Right atrium auricular region (tissue), 2 donors: Measurements from ENCODE around the gene ELP2. TPM values are rescaled to one million over a fixed set of nuclear protein-coding genes. Genes with fewer than 3 reads are reported as not detected.

Experiments
- DNase-seq: peaks from one replicate; pipeline ENCODE4 v3.0.0-alpha.2; 2019; ENCODE audit warnings: low spot score
- H3K27ac ChIP-seq, 2 donors: fragments of 200-600 bp; sonication (generic); 1 replicate in 1 of 2; 2 replicates in 1 of 2; pipeline ENCODE4 v1.5.1; 2016 to 2019
- H3K27me3 ChIP-seq, 2 donors: fragments of 200-600 bp; sonication (generic); one replicate each; pipeline versions ENCODE4 v1.5.1 to v1.6.0; 2017 to 2019
- H3K36me3 ChIP-seq: fragments of 200-600 bp; sonication (generic); one replicate; pipeline ENCODE4 v1.5.1; 2016
- H3K4me1 ChIP-seq, 2 donors: fragments of 200-600 bp; sonication (generic); one replicate each; pipeline versions ENCODE4 v1.5.1 to v1.6.0; 2017 to 2019
- H3K4me3 ChIP-seq, 2 donors: fragments of 200-600 bp; sonication (generic); 1 replicate in 1 of 2; 2 replicates in 1 of 2; pipeline ENCODE4 v1.5.1; 2017 to 2019; ENCODE audit warnings: mild to moderate bottlenecking in 1 of 2, moderate library complexity in 1 of 2
- H3K9me3 ChIP-seq, 2 donors: fragments of 200-600 bp; sonication (generic); one replicate each; pipeline ENCODE4 v1.5.1; 2019
- CTCF ChIP-seq, 2 donors: fragments of 200-600 bp; sonication (generic); IDR thresholded peaks; one replicate each; pipeline ENCODE4 v1.5.1; 2019; ENCODE audit warnings: antibody characterized with exemption in 2 of 2
- total RNA-seq, 2 donors: library from RNA; depleted of rRNA; stranded (reverse); fragments of >200 nt; gene quantifications; one replicate each; pipeline ENCODE4 v1.1.0, GENCODE V29; 2016

The ELP2 gene
- total RNA-seq, 2 donors from 2014 or later = 21.7 to 31.4 TPM

- Histone ChIP-seq H3K4me1 (no peaks in the 10 kb centered on the region), H3K27ac (no peak overlapping the region), H3K4me3 (no peak overlapping the region), H3K36me3 (no peaks in the 10 kb centered on the region), H3K9me3 (no peaks in the 10 kb centered on the region), H3K27me3 (no peaks in the 10 kb centered on the region)
- DNase-seq = no peak
- no peak for TF ChIP-seq CTCF (IDR thresholded peaks at IDR 0.05)
These were observed 27.8 kb upstream of the ELP2 start for GRCh38 chr18:36101943-36102342.

GRCh38 chr18:36104749-36105148 is 24.9 kb upstream of the ELP2 start:
- H3K27ac ChIP-seq = no peak overlapping the region
- no peaks in the 10 kb centered on the region for H3K4me1 ChIP-seq
- H3K4me3 ChIP-seq = no peak overlapping the region
- no peaks in the 10 kb centered on the region for H3K27me3 ChIP-seq
- H3K36me3 ChIP-seq = no peaks in the 10 kb centered on the region
- DNase-seq = no peak
- TF ChIP-seq CTCF (IDR thresholded peaks at IDR 0.05) = no peak
- no peaks in the 10 kb centered on the region for H3K9me3 ChIP-seq

GRCh38 chr18:36107477-36107876 is 22.2 kb upstream of the ELP2 start:
- H3K27me3 ChIP-seq = no peaks in the 10 kb centered on the region
- H3K36me3 ChIP-seq = peaks cover 11% of the 10 kb centered on the region
- DNase-seq = no peak
- H3K27ac ChIP-seq = no peak overlapping the region
- H3K4me1 ChIP-seq = no peaks in the 10 kb centered on the region
- no peak overlapping the region for H3K4me3 ChIP-seq
- TF ChIP-seq CTCF (IDR thresholded peaks at IDR 0.05) = no peak
- H3K9me3 ChIP-seq = no peaks in the 10 kb centered on the region

- Histone ChIP-seq H3K27ac (no peak overlapping the region), H3K9me3 (no peaks in the 10 kb centered on the region), H3K36me3 (peaks cover 17% of the 10 kb centered on the region), H3K4me1 (no peaks in the 10 kb centered on the region), H3K27me3 (no peaks in the 10 kb centered on the region), H3K4me3 (no peak overlapping the region)
- no peak for DNase-seq
- no peak for TF ChIP-seq CTCF (IDR thresholded peaks at IDR 0.05)
These were observed 21.5 kb upstream of the ELP2 start for GRCh38 chr18:36108196-36108595.

GRCh38 chr18:36108601-36109000 is 21.1 kb upstream of the ELP2 start:
- Histone ChIP-seq H3K27me3 (no peaks in the 10 kb centered on the region), H3K4me3 (no peak overlapping the region), H3K4me1 (no peaks in the 10 kb centered on the region), H3K27ac (no peak overlapping the region), H3K36me3 (peaks cover 21% of the 10 kb centered on the region), H3K9me3 (no peaks in the 10 kb centered on the region)
- no peak for DNase-seq
- TF ChIP-seq CTCF (IDR thresholded peaks at IDR 0.05) = no peak

- DNase-seq = no peak
- Histone ChIP-seq H3K4me3 (no peak overlapping the region), H3K9me3 (no peaks in the 10 kb centered on the region), H3K27me3 (no peaks in the 10 kb centered on the region), H3K4me1 (no peaks in the 10 kb centered on the region), H3K27ac (no peak overlapping the region), H3K36me3 (peaks cover 29% of the 10 kb centered on the region)
- no peak for TF ChIP-seq CTCF (IDR thresholded peaks at IDR 0.05)
These were observed 20.0 kb upstream of the ELP2 start for GRCh38 chr18:36109737-36110136.
